Activated CD8-positive, alpha-beta memory T cell treated with anti-CD3 and anti-CD28 coated beads, Interleukin-2, amount 50 U/mL, for 1 hour (primary cell): ENCODE data around the gene CAMTA1.
"Not testable (repeated sequence)": the region's sequence is repeated elsewhere in the genome, so short reads cannot be mapped to it uniquely, and the experiment has no call there.

ENCODE experiments used
- DNase-seq: peaks from one replicate; pipeline ENCODE4 v3.0.0-alpha.2; 2020; ENCODE audit errors: extremely low read depth

The CAMTA1 gene

GRCh38 chr1:7300893-7301663, 515.8 kb downstream of the CAMTA1 start:
- no peak for DNase-seq

- DNase-seq, result no peak
These were observed 516.4 kb downstream of the CAMTA1 start for GRCh38 chr1:7301664-7301981.

- DNase-seq, result no peak
These were observed 516.9 kb downstream of the CAMTA1 start for GRCh38 chr1:7302126-7302525.

GRCh38 chr1:7302873-7303272, 517.6 kb downstream of the CAMTA1 start:
- no peak for DNase-seq

- no peak for DNase-seq
These were observed 518.5 kb downstream of the CAMTA1 start for GRCh38 chr1:7303554-7304317.

GRCh38 chr1:7313081-7313546, 527.9 kb downstream of the CAMTA1 start:
- DNase-seq, result no peak

GRCh38 chr1:7313826-7314225, 528.6 kb downstream of the CAMTA1 start:
- no peak for DNase-seq

GRCh38 chr1:7315316-7315715, 530.1 kb downstream of the CAMTA1 start:
- DNase-seq, result no peak

- no peak for DNase-seq
These were observed 530.7 kb downstream of the CAMTA1 start for GRCh38 chr1:7315946-7316345.

- no peak for DNase-seq
These were observed 532.6 kb downstream of the CAMTA1 start for GRCh38 chr1:7317888-7318287.

- DNase-seq, result no peak
These were observed 533.9 kb downstream of the CAMTA1 start for GRCh38 chr1:7319196-7319595.

- no peak for DNase-seq
These were observed 535.4 kb downstream of the CAMTA1 start for GRCh38 chr1:7320661-7321060.

GRCh38 chr1:7322283-7322785, 537.1 kb downstream of the CAMTA1 start:
- DNase-seq, result no peak

GRCh38 chr1:7322912-7323311, 537.7 kb downstream of the CAMTA1 start:
- DNase-seq, result no peak

- DNase-seq, result no peak
These were observed 540.0 kb downstream of the CAMTA1 start for GRCh38 chr1:7325254-7325653.

GRCh38 chr1:7326366-7326765, 541.1 kb downstream of the CAMTA1 start:
- DNase-seq, result no peak

- DNase-seq, result no peak
These were observed 542.6 kb downstream of the CAMTA1 start for GRCh38 chr1:7327849-7328248.

GRCh38 chr1:7329868-7330615, 544.8 kb downstream of the CAMTA1 start:
- DNase-seq, result no peak

- DNase-seq, result not testable (repeated sequence)
These were observed 545.5 kb downstream of the CAMTA1 start for GRCh38 chr1:7330726-7331125.

- no peak for DNase-seq
These were observed 546.8 kb downstream of the CAMTA1 start for GRCh38 chr1:7331926-7332535.

GRCh38 chr1:7333094-7333493, 547.8 kb downstream of the CAMTA1 start:
- DNase-seq, result no peak

GRCh38 chr1:7333620-7334019, 548.4 kb downstream of the CAMTA1 start:
- DNase-seq, result no peak
